ENCODE data around the gene LRRC55. TPM values are rescaled to one million over a fixed set of nuclear protein-coding genes. Genes with fewer than 3 reads are reported as not detected.

Gene LRRC55
- polyA plus RNA-seq, 1 of the 3 experiments (the other 2 are of a cell fraction) = not detected

DNA sequence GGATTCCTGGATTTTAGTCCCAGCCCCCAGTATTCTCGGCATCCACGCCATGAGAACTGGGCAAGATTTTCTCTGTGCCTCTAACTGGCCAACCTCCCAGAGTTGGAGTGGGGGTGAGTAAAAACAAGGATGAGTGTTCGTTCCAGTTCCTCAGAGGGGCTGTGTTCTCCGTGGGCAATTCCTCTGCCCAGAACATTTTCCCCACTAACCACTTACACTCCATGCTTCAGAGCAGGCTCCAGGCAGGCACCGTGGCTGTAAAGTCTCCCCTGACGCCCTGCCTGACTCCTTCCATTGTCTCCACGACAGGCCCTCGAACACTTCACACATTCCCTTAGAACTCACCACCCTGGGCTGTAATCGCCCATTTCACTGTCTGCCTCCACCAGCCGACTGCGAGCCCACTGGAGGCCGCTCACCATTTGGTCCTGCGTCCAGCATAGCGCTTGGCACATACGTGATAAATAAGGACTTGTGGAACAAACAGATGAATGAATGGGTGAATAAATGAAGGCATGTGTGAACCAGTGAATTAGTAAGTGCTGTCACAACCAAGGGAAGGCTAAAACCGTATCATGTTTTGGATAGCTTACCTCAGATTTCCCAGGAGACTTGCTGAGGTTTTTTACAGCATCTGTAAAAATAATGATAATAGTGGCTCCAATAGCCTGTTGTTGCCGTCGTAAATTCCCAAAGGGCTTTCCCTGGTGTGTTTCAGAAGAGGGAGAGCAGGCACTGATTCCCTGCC is 49.2 kb downstream of the LRRC55 start (continued):
- TF ChIP-seq ELF1 (IDR thresholded peaks at IDR 0.05) = no peak
- no peak for TF ChIP-seq EZH2phosphoT487 (IDR thresholded peaks at IDR 0.05; ENCODE audit: borderline replicate concordance, low read depth)
- no peak for TF ChIP-seq TAF1 (IDR thresholded peaks at IDR 0.05; ENCODE audit: borderline replicate concordance, low read depth, low read length)
- TF ChIP-seq NFIC (IDR thresholded peaks at IDR 0.05; ENCODE audit: borderline replicate concordance) = no peak
- no peak for TF ChIP-seq TEAD4 (IDR thresholded peaks at IDR 0.05; ENCODE audit: borderline replicate concordance, insufficient read depth)
- TF ChIP-seq, protein P1, sequence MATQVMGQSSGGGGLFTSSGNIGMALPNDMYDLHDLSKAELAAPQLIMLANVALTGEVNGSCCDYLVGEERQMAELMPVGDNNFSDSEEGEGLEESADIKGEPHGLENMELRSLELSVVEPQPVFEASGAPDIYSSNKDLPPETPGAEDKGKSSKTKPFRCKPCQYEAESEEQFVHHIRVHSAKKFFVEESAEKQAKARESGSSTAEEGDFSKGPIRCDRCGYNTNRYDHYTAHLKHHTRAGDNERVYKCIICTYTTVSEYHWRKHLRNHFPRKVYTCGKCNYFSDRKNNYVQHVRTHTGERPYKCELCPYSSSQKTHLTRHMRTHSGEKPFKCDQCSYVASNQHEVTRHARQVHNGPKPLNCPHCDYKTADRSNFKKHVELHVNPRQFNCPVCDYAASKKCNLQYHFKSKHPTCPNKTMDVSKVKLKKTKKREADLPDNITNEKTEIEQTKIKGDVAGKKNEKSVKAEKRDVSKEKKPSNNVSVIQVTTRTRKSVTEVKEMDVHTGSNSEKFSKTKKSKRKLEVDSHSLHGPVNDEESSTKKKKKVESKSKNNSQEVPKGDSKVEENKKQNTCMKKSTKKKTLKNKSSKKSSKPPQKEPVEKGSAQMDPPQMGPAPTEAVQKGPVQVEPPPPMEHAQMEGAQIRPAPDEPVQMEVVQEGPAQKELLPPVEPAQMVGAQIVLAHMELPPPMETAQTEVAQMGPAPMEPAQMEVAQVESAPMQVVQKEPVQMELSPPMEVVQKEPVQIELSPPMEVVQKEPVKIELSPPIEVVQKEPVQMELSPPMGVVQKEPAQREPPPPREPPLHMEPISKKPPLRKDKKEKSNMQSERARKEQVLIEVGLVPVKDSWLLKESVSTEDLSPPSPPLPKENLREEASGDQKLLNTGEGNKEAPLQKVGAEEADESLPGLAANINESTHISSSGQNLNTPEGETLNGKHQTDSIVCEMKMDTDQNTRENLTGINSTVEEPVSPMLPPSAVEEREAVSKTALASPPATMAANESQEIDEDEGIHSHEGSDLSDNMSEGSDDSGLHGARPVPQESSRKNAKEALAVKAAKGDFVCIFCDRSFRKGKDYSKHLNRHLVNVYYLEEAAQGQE (IDR thresholded peaks at IDR 0.05; ENCODE audit: low read depth, low read length) = no peak
- TF ChIP-seq, protein P2, sequence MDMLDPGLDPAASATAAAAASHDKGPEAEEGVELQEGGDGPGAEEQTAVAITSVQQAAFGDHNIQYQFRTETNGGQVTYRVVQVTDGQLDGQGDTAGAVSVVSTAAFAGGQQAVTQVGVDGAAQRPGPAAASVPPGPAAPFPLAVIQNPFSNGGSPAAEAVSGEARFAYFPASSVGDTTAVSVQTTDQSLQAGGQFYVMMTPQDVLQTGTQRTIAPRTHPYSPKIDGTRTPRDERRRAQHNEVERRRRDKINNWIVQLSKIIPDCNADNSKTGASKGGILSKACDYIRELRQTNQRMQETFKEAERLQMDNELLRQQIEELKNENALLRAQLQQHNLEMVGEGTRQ (IDR thresholded peaks at IDR 0.05; ENCODE audit: borderline replicate concordance, low read depth, low read length) = no peak

GRCh38 chr11:57231539-57232253 is 49.9 kb downstream of the LRRC55 start:
- H3K27ac ChIP-seq (ENCODE audit: low read depth in 2 of 2, low read length in 1 of 2) = no peak overlapping the region
- H3F3A ChIP-seq (replicated peaks; ENCODE audit: insufficient read depth) = no peaks in the 10 kb centered on the region
- H3K9me2 ChIP-seq = no peaks in the 10 kb centered on the region
- 27% methylated on average over 3 of the region's 3 CpGs for WGBS (ENCODE audit: low lambda C conversion rate)
- no peaks in the 10 kb centered on the region for H3K9me3 ChIP-seq
- H3K4me3 ChIP-seq (ENCODE audit: low read depth in 2 of 2, low read length in 1 of 2) = no peak overlapping the region
- H3K79me2 ChIP-seq (ENCODE audit: insufficient read depth) = no peaks in the 10 kb centered on the region
- H3K9ac ChIP-seq = no peak overlapping the region
- no peaks in the 10 kb centered on the region for H4K20me1 ChIP-seq (ENCODE audit: insufficient read depth)
- DNase-seq = no peak
- ChIA-PET POLR2A (no interaction called here), CTCF (interaction anchor here (1.1 kb wide), 1 partner anchor 87 kb away, joined by 3 read pairs; no protein-coding TSS in a partner anchor)
- no peak overlapping the region for H3K4me2 ChIP-seq
- peaks cover 10% of the 10 kb centered on the region; the same call in 1 of the 2 replicates for H3K27me3 ChIP-seq (ENCODE audit: insufficient read depth)
- peaks cover 0 to 5% of the 10 kb centered on the region in 2 experiments; a peak in 1 of 4 replicates for H3K4me1 ChIP-seq (ENCODE audit: control insufficient read depth in 1 of 2, insufficient read depth in 2 of 2, low read depth in 1 of 2, low read length in 1 of 2)
- H2AFZ ChIP-seq (ENCODE audit: low read depth) = no peak overlapping the region
- H3K36me3 ChIP-seq (replicated peaks in 1 of 2; ENCODE audit: control insufficient read depth in 1 of 2, insufficient read depth in 2 of 2, low read length in 1 of 2) = no peaks in the 10 kb centered on the region
- TF ChIP-seq SIN3A (IDR thresholded peaks at IDR 0.05; ENCODE audit: borderline replicate concordance, low read depth, low read length) (no peak), CHD2 (IDR thresholded peaks at IDR 0.05; ENCODE audit: low read length, partially characterized antibody) (no peak), FOXJ3 (CRISPR knock-in tag; IDR thresholded peaks at IDR 0.05) (no peak), JUND (IDR thresholded peaks at IDR 0.05) (no peak), RAD21 (IDR thresholded peaks at IDR 0.05; ENCODE audit: low read length) (no peak)
- TF ChIP-seq, protein P3, sequence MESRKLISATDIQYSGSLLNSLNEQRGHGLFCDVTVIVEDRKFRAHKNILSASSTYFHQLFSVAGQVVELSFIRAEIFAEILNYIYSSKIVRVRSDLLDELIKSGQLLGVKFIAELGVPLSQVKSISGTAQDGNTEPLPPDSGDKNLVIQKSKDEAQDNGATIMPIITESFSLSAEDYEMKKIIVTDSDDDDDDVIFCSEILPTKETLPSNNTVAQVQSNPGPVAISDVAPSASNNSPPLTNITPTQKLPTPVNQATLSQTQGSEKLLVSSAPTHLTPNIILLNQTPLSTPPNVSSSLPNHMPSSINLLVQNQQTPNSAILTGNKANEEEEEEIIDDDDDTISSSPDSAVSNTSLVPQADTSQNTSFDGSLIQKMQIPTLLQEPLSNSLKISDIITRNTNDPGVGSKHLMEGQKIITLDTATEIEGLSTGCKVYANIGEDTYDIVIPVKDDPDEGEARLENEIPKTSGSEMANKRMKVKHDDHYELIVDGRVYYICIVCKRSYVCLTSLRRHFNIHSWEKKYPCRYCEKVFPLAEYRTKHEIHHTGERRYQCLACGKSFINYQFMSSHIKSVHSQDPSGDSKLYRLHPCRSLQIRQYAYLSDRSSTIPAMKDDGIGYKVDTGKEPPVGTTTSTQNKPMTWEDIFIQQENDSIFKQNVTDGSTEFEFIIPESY (IDR thresholded peaks at IDR 0.05; ENCODE audit: borderline replicate concordance, low read depth) = no peak
- TF ChIP-seq, protein P4, sequence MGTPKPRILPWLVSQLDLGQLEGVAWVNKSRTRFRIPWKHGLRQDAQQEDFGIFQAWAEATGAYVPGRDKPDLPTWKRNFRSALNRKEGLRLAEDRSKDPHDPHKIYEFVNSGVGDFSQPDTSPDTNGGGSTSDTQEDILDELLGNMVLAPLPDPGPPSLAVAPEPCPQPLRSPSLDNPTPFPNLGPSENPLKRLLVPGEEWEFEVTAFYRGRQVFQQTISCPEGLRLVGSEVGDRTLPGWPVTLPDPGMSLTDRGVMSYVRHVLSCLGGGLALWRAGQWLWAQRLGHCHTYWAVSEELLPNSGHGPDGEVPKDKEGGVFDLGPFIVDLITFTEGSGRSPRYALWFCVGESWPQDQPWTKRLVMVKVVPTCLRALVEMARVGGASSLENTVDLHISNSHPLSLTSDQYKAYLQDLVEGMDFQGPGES (IDR thresholded peaks at IDR 0.05; ENCODE audit: low read depth, low read length) = no peak
- TF ChIP-seq, protein P1 (IDR thresholded peaks at IDR 0.05; ENCODE audit: low read depth, low read length) = no peak
- TF ChIP-seq, protein P5, sequence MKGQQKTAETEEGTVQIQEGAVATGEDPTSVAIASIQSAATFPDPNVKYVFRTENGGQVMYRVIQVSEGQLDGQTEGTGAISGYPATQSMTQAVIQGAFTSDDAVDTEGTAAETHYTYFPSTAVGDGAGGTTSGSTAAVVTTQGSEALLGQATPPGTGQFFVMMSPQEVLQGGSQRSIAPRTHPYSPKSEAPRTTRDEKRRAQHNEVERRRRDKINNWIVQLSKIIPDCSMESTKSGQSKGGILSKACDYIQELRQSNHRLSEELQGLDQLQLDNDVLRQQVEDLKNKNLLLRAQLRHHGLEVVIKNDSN (IDR thresholded peaks at IDR 0.05; ENCODE audit: borderline replicate concordance, low read depth) = no peak

Measured in SK-N-SH (cell line).